Measurements from ENCODE around the gene ZNF212.
A peak's percentile ranks its signal among the peaks of the same experiment; 100 is the strongest.

ZNF212 gene

DNA sequence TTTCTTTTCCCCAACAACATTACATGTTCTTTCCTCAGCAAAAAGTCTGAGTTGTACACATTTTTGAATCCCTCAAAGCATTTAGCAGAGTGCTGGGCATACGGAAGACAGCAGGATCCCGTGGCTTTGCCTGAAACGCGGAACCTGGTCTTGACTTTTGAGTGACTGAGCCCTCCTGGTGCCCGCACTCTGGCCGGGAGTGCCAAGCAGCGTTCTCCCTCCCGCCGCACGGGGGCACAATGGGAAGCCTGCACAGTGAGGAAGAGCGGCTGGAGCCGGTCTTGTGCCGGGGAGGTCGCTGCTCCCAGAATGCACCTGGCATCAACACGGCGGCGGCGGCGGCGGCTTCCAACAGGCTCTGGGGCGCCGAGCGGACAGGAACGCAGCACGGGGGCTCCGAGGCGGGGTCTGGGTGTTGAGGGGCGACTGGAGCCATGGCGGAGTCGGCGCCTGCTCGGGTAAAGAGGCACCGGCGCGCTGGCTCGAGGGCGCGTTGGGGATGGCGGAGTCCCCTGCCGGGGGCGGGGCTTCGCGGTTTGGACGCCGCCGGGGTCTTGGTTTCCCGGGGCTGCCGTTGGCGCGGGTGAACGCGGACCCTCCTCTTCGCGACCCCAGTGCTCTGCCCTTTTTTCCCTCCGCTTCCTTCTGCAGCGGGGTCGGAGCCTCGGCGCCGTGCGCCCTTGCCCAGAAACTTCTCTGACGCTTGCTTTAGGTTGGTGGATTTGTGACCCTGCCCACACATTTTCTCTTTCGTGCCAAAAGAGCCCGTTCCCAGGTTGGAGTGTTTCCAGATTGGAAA, at the start of gene ZNF212:
Gene ZNF212, plus strand, starts transcription at position 307 of the 799 bp plus-strand sequence. Its CDS starts 128 bp downstream, at position 435.
- peak within 1 kb of the TSS; percentile 75 for H3K27ac ChIP-seq (ENCODE audit: low read length)
- no peaks in the 10 kb centered on the region for H3K36me3 ChIP-seq (ENCODE audit: control insufficient read depth, low read depth, low read length)
- peak within 1 kb of the TSS; percentile 88 for H3K9ac ChIP-seq (ENCODE audit: low read length)
- H3K9me3 ChIP-seq (ENCODE audit: control insufficient read depth, low read depth, low read length) = no peaks in the 10 kb centered on the region
- H3K27me3 ChIP-seq (ENCODE audit: control insufficient read depth, insufficient read depth, low read length) = peaks cover 13% of the 10 kb centered on the region
- peak within 1 kb of the TSS; percentile 92 for H3K4me3 ChIP-seq (ENCODE audit: low read length)
- H3K4me1 ChIP-seq (ENCODE audit: control insufficient read depth, low read depth, low read length) = peaks cover 4% of the 10 kb centered on the region

DNA sequence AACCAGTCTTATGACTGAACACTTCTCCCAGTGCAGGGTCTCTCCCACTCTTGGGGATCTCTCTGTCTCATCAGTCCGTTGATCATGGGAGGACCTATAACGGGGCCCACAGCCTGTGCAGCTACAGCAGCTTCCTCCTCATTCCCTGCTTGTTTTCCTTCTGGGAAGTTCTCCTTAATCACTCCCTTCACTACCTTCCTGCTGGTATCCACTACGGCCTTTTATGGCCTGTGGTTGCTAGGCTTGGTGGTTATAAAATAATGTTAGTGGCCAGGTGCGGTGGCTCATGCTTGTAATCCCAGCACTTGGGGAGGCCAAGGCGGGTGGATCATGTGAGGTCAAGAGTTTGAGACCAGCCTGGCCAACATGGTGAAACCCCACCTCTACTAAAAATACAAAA, 47.6 kb upstream of the ZNF212 start:
- no peaks in the 10 kb centered on the region for H3K9me3 ChIP-seq (ENCODE audit: control insufficient read depth, low read depth, low read length)
- H3K27me3 ChIP-seq (ENCODE audit: control insufficient read depth, insufficient read depth, low read length) = no peaks in the 10 kb centered on the region
- no peak overlapping the region for H3K27ac ChIP-seq (ENCODE audit: low read length)
- H3K4me3 ChIP-seq (ENCODE audit: low read length) = no peak overlapping the region
- H3K9ac ChIP-seq (ENCODE audit: low read length) = no peak overlapping the region
- H3K4me1 ChIP-seq (ENCODE audit: control insufficient read depth, low read depth, low read length) = no peaks in the 10 kb centered on the region
- H3K36me3 ChIP-seq (ENCODE audit: control insufficient read depth, low read depth, low read length) = no peaks in the 10 kb centered on the region

DNA sequence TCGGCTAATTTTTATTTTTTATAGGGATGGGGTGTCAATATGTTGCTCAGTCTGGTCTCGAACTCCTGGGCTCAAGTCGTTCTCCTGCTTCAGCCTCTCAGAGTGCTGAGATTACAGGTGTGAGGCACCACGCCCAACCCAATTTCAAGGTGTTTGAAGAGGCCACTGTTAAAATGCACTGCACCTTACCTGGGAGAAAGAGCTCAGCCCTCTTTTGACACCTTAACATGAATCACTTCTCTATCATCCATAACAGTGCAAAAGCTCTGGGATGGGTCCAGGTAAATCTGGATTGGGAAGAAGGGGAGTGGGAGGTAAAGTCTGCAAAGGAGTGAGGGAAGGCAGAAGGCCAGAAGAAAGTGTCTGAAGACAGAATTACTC, 44.7 kb upstream of the ZNF212 start:
- Histone ChIP-seq H3K4me1 (ENCODE audit: control insufficient read depth, low read depth, low read length) (no peaks in the 10 kb centered on the region), H3K9ac (ENCODE audit: low read length) (peak overlapping the region; percentile 75), H3K27ac (ENCODE audit: low read length) (no peak overlapping the region)

DNA sequence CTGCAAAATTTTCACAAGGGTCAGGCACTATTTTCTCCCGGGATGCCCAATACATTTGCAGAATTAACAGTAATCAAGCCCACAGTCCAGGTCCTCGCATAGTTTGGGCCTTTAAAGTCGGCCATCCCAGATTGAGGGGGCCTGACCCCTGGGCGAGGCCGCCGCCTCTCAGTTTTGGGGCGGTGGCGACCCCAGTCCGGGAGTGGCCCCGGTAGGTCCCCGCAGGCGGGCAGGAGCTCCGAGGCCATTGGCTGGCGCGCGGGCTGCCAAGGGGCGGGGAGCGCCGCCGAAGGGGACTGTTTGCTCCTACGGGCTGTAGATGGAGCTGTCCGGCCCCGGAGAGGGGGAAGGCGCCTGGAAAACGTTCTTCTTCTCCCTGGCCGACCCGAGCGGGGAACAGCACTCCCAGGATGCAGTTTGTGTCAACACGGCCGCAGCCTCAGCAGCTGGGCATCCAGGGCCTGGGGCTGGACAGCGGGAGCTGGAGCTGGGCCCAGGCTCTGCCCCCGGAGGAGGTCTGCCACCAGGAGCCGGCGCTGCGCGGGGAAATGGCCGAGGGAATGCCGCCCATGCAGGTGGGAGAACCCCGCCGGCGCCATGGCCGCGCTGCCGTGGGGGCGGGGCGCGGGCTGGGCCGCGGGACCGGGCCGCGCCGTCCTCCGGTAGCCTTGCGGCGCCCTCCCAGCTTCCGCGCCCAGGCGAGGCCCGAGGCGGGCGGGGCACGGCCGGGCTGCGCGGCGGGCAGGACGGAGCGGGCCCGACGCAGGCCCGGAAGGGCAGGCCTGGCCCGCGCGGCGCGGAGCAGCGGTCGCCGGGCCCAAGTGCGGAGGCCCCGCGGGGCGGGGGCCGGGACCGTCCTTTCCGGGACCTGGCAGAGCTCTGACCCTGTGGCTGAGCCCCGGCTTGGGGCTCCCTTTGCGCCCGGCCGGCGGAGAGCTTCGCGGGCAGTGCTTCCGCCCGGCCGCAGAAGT, 44.0 kb upstream of the ZNF212 start, which contains the start of gene ZNF282:
Gene ZNF282, plus strand, starts transcription at position 367 of the 971 bp plus-strand sequence. Its CDS starts 44 bp downstream, at position 411.
- Histone ChIP-seq H3K27ac (ENCODE audit: low read length) (no peak within 1 kb of the TSS), H3K36me3 (ENCODE audit: control insufficient read depth, low read depth, low read length) (peaks cover 19% of the 10 kb centered on the region), H3K27me3 (ENCODE audit: control insufficient read depth, insufficient read depth, low read length) (no peaks in the 10 kb centered on the region), H3K4me3 (ENCODE audit: low read length) (peak within 1 kb of the TSS; percentile 87), H3K9ac (ENCODE audit: low read length) (peak within 1 kb of the TSS; percentile 75), H3K9me3 (ENCODE audit: control insufficient read depth, low read depth, low read length) (no peaks in the 10 kb centered on the region), H3K4me1 (ENCODE audit: control insufficient read depth, low read depth, low read length) (no peaks in the 10 kb centered on the region)

More for the DNA sequence above, 44.7 kb upstream of the ZNF212 start:
- Histone ChIP-seq H3K4me3 (ENCODE audit: low read length) (peak overlapping the region; percentile 87), H3K9me3 (ENCODE audit: control insufficient read depth, low read depth, low read length) (no peaks in the 10 kb centered on the region), H3K27me3 (ENCODE audit: control insufficient read depth, insufficient read depth, low read length) (no peaks in the 10 kb centered on the region), H3K36me3 (ENCODE audit: control insufficient read depth, low read depth, low read length) (peaks cover 14% of the 10 kb centered on the region)

DNA sequence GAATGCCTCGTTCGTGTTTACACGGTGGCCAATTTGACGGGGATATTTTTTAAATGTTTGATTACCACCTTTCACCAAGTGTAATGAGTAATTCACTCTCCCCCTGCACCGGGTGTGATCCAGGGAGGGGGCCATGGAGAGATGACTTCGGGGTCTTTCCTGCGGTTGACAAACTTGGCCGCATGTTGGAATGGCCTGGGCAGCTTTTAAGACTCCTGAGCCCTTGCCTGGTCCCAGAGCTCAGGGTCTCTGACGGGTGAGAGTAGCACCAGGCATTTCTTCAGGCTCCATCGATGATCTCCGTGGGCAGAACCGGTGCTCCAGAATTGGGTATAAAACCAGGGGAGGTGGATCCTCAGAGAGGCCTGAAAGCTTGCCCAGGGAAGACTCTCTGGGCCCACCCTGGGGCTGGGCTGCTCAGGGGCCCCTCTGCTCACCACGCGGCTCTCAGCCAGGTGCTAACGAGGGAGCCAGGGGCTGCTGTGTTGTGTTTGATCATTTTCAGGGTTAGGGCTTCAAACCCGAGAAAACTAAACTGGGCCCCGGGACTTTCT, 43.2 kb upstream of the ZNF212 start:
- Histone ChIP-seq H3K27ac (ENCODE audit: low read length) (no peak overlapping the region), H3K27me3 (ENCODE audit: control insufficient read depth, insufficient read depth, low read length) (no peaks in the 10 kb centered on the region), H3K9me3 (ENCODE audit: control insufficient read depth, low read depth, low read length) (no peaks in the 10 kb centered on the region), H3K9ac (ENCODE audit: low read length) (peak overlapping the region; percentile 67), H3K4me3 (ENCODE audit: low read length) (peak overlapping the region; percentile 87), H3K36me3 (ENCODE audit: control insufficient read depth, low read depth, low read length) (peaks cover 26% of the 10 kb centered on the region), H3K4me1 (ENCODE audit: control insufficient read depth, low read depth, low read length) (no peaks in the 10 kb centered on the region)

DNA sequence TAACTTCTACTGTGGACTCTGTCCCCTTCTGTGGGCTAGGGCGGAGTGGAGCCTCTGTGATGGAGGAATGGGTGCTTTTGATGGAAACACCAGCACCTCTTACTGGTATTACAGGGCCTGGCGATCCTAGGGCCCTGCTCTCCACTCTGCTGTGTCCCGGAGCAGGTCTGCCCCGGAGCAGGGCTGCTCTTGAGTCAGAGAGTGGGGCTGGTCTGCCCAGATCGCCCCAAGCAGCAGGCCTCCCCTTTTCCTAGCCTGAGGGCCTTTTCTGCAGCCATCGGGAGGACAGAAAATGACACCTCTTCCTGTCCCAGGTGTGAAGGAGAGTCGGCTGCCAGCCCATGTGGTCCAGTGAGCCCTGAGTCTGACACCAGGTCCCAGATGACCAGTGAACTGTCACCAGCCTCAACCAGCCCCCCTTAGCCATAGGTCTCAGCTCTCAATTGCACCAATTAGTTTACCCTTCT, 42.7 kb upstream of the ZNF212 start:
- peak overlapping the region; percentile 87 for H3K4me3 ChIP-seq (ENCODE audit: low read length)
- H3K4me1 ChIP-seq (ENCODE audit: control insufficient read depth, low read depth, low read length) = no peaks in the 10 kb centered on the region
- H3K27me3 ChIP-seq (ENCODE audit: control insufficient read depth, insufficient read depth, low read length) = no peaks in the 10 kb centered on the region
- H3K27ac ChIP-seq (ENCODE audit: low read length) = no peak overlapping the region
- H3K9me3 ChIP-seq (ENCODE audit: control insufficient read depth, low read depth, low read length) = no peaks in the 10 kb centered on the region
- H3K9ac ChIP-seq (ENCODE audit: low read length) = peak overlapping the region; percentile 67
- peaks cover 30% of the 10 kb centered on the region for H3K36me3 ChIP-seq (ENCODE audit: control insufficient read depth, low read depth, low read length)

DNA sequence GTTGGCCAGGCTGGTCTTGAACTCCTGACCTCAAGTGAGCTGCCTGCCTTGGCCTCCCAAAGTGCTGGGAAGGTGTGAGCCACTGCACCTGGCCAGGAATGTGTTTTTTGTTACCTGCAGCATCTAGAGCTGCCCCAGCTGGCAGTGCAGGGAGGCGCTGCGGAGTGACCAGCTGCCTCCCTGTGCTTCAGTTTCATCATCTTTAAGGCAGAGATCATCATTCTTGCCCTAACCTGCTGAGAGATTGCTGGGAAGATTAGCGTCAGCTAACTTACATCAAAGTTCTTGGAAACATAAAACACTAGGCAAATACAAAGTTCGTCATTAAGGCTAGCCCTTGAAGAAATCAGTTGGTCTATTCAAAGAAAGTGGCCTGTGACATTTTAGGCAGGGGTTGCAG, 41.8 kb upstream of the ZNF212 start:
- Histone ChIP-seq H3K36me3 (ENCODE audit: control insufficient read depth, low read depth, low read length) (peaks cover 33% of the 10 kb centered on the region), H3K27me3 (ENCODE audit: control insufficient read depth, insufficient read depth, low read length) (no peaks in the 10 kb centered on the region), H3K4me3 (ENCODE audit: low read length) (no peak overlapping the region), H3K4me1 (ENCODE audit: control insufficient read depth, low read depth, low read length) (no peaks in the 10 kb centered on the region), H3K27ac (ENCODE audit: low read length) (no peak overlapping the region), H3K9me3 (ENCODE audit: control insufficient read depth, low read depth, low read length) (no peaks in the 10 kb centered on the region), H3K9ac (ENCODE audit: low read length) (no peak overlapping the region)

DNA sequence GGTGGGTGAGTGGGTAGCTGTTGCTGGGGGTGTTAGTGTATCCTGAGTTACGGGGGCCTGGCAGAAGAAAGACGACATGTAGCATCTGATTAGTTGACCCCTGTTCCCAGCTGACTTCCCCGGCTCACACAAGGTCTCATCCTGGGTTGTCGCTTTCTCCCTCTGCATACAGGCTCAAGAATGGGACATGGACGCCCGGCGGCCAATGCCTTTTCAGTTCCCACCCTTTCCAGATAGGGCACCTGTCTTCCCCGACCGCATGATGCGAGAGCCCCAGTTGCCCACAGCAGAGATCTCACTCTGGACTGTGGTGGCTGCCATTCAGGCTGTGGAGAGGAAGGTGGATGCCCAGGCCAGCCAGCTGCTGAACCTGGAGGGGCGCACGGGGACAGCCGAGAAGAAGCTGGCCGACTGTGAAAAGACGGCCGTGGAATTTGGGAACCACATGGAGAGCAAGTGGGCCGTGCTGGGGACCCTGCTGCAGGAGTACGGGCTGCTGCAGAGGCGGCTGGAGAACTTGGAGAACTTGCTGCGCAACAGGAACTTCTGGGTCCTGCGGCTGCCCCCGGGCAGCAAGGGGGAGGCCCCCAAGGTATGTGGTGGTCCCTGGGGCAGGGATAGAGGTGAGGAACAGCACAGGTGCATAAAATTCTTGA, 41.2 kb upstream of the ZNF212 start:
- H3K9ac ChIP-seq (ENCODE audit: low read length) = no peak overlapping the region
- no peaks in the 10 kb centered on the region for H3K9me3 ChIP-seq (ENCODE audit: control insufficient read depth, low read depth, low read length)
- no peaks in the 10 kb centered on the region for H3K4me1 ChIP-seq (ENCODE audit: control insufficient read depth, low read depth, low read length)
- H3K4me3 ChIP-seq (ENCODE audit: low read length) = no peak overlapping the region
- H3K27ac ChIP-seq (ENCODE audit: low read length) = no peak overlapping the region
- H3K27me3 ChIP-seq (ENCODE audit: control insufficient read depth, insufficient read depth, low read length) = no peaks in the 10 kb centered on the region
- H3K36me3 ChIP-seq (ENCODE audit: control insufficient read depth, low read depth, low read length) = peaks cover 39% of the 10 kb centered on the region

DNA sequence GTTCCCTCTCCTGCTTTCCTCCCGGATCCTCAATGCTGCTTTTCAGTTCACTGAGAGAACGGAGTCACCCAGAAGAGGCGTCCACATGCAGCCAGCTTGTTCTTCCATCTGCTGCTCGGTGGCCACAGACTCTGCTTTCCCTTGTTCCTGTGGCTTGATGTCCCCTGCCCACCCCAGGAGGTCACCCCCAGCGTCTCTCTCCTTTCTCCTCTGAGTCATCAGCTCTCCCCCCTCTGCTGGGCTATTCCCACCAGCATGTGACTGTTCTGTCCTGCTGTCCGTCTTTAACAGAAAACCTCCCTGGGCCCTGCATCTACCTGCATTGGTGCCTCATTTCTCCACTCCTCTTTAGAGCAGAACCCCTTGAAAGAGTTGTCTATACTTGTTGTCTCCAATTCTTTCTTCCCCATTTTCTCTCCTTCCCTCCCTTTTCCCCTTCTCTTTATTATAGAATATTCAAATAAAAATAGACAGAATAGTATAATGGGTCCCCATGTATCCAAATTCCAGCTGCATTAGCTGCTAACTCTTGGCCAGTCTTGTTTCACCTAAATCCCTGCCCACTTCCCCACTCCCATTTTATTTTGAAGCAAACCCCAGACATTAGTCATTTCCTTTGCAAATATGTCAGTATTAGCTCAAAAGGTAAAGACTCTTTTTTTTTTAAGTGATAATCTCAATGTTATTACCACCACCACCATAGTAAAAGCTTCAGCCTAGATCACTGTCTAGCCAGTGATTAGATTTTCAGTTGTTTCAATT, 40.0 kb upstream of the ZNF212 start:
- Histone ChIP-seq H3K27me3 (ENCODE audit: control insufficient read depth, insufficient read depth, low read length) (no peaks in the 10 kb centered on the region), H3K9ac (ENCODE audit: low read length) (no peak overlapping the region), H3K36me3 (ENCODE audit: control insufficient read depth, low read depth, low read length) (peaks cover 50% of the 10 kb centered on the region), H3K27ac (ENCODE audit: low read length) (no peak overlapping the region), H3K9me3 (ENCODE audit: control insufficient read depth, low read depth, low read length) (no peaks in the 10 kb centered on the region), H3K4me1 (ENCODE audit: control insufficient read depth, low read depth, low read length) (no peaks in the 10 kb centered on the region), H3K4me3 (ENCODE audit: low read length) (no peak overlapping the region)

DNA sequence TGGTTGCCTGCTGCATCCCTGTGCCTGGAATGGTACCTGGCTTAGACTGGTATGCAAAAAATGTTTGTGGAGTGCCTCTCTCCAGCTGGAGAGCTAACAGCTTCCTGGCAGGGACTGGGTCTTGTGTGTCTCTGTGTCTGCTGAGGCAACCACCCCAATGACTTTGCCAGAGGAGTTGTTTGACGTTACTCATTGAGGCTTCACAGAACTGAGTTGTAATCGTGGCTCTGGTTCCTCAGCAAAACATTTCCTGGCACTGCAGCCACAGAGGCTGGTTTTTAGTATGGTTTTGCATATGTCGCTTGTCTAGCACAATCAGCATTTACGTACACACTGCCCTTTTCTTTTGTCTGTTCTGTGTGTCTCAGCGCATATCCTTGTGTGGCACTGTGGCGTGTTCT, 36.6 kb upstream of the ZNF212 start:
- peaks cover 5% of the 10 kb centered on the region for H3K4me1 ChIP-seq (ENCODE audit: control insufficient read depth, low read depth, low read length)
- no peaks in the 10 kb centered on the region for H3K9me3 ChIP-seq (ENCODE audit: control insufficient read depth, low read depth, low read length)
- no peak overlapping the region for H3K9ac ChIP-seq (ENCODE audit: low read length)
- H3K27me3 ChIP-seq (ENCODE audit: control insufficient read depth, insufficient read depth, low read length) = no peaks in the 10 kb centered on the region
- no peak overlapping the region for H3K4me3 ChIP-seq (ENCODE audit: low read length)
- H3K36me3 ChIP-seq (ENCODE audit: control insufficient read depth, low read depth, low read length) = peaks cover 73% of the 10 kb centered on the region
- no peak overlapping the region for H3K27ac ChIP-seq (ENCODE audit: low read length)
